HepG2 (cell line): ENCODE results near the gene SLC16A13. TPM values are rescaled to one million over a fixed set of nuclear protein-coding genes. Genes with fewer than 3 reads are reported as not detected.

ENCODE experiments used
- ATAC-seq: fragments of 200-7000 bp; cut with Tn5 transposase; 3 replicates; pipeline ENCODE4 v1.9.1; 2020; ENCODE audit warnings: mild to moderate bottlenecking, moderate library complexity
- BruUV-seq: library from RNA; stranded (reverse); fragments of 400-500 nt; replicated peaks from 2 replicates; lab custom pipeline; 2021; lab: Mats Ljungman, UMichigan
- CTCF ChIA-PET: fragments of 300-600 bp; formaldehyde crosslinking; extraction: SDS; loops from one replicate; lab custom pipeline; 2021; ENCODE audit warnings: low total read pairs, inconsistent platforms, low intra/inter-chr PET ratio; lab: Yijun Ruan, JAX
- POLR2A ChIA-PET: fragments of 350-600 bp; sonication (Branson Sonifier 250); formaldehyde crosslinking; loops from one replicate; lab custom pipeline; 2020; ENCODE audit warnings: antibody characterized with exemption, inconsistent platforms; lab: Yijun Ruan, JAX
- DNase-seq: peaks from one replicate; pipeline ENCODE4 v3.0.0-alpha.2; 2015; ENCODE audit warnings: low spot score
- FAIRE-seq: peaks from 3 replicates; lab custom pipeline; 2011; peaks lifted over from hg19 to GRCh38; lab: Jason Lieb, UNC
- H2AFZ ChIP-seq: one replicate; pipeline ENCODE4 v1.6.1; 2011; ENCODE audit warnings: low read length, inconsistent platforms
- H3K27ac ChIP-seq: fragments of 300-600 bp; 3 replicates; pipeline ENCODE4 v1.8.0; 2011; ENCODE audit warnings: mixed run types, mild to moderate bottlenecking, mixed read lengths, low read length, inconsistent platforms; ENCODE audit not compliant: insufficient read depth; ENCODE audit errors: extremely low read length
- H3K27me3 ChIP-seq, 2 experiments: fragments of 200-600 bp in 1 of 2; 2 replicates in 1 of 2; 3 replicates in 1 of 2; pipeline versions ENCODE4 v1.6.0 to v1.8.0; 2011; ENCODE audit warnings: low read length in 2 of 2, mild to moderate bottlenecking in 2 of 2, moderate library complexity in 2 of 2, inconsistent platforms in 1 of 2; ENCODE audit not compliant: insufficient read depth in 2 of 2, control insufficient read depth in 1 of 2
- H3K36me3 ChIP-seq, 2 experiments: fragments of 200-600 bp in 1 of 2; replicated peaks in 1 of 2; 2 replicates in 1 of 2; 3 replicates in 1 of 2; pipeline versions ENCODE4 v1.5.1 to v1.8.0; 2011; ENCODE audit warnings: low read length in 2 of 2, inconsistent platforms in 1 of 2; ENCODE audit not compliant: insufficient read depth in 2 of 2, control insufficient read depth in 1 of 2
- H3K4me1 ChIP-seq: 2 replicates; pipeline ENCODE4 v1.5.1; 2012; ENCODE audit warnings: low read length, inconsistent platforms; ENCODE audit not compliant: insufficient read depth
- H3K4me2 ChIP-seq: 2 replicates; pipeline ENCODE4 v1.6.0; 2011; ENCODE audit warnings: low read depth, low read length, inconsistent platforms
- H3K4me3 ChIP-seq, 3 experiments: fragments of 200-600 bp in 1 of 3; sonication (generic), shearing (Covaris generic) in 1 of 3; replicated peaks in 1 of 3; 2 replicates each; pipeline ENCODE4 v1.5.1; 2011 to 2016; ENCODE audit warnings: low read length in 3 of 3, inconsistent platforms in 2 of 3, low read depth in 2 of 3, mild to moderate bottlenecking in 2 of 3, control low read depth in 1 of 3, mixed read lengths in 1 of 3; ENCODE audit not compliant: insufficient read depth in 1 of 3
- H3K79me2 ChIP-seq: one replicate; pipeline ENCODE4 v1.6.1; 2011; ENCODE audit warnings: low read length, inconsistent platforms; ENCODE audit not compliant: insufficient read depth
- H3K9ac ChIP-seq: 2 replicates; pipeline ENCODE4 v1.6.0; 2011; ENCODE audit warnings: mild to moderate bottlenecking, low read depth, low read length, inconsistent platforms; ENCODE audit not compliant: insufficient read depth
- H3K9me3 ChIP-seq: 2 replicates; pipeline ENCODE4 v1.5.1; 2012; ENCODE audit warnings: mild to moderate bottlenecking, low read length
- H4K20me1 ChIP-seq: 2 replicates; pipeline ENCODE4 v1.6.0; 2011; ENCODE audit warnings: inconsistent platforms, mild to moderate bottlenecking, low read length, moderate library complexity; ENCODE audit not compliant: insufficient read depth
- BATF2 ChIP-seq: sonication (generic); formaldehyde crosslinking; IDR thresholded peaks from 2 replicates; pipeline ENCODE4 v1.8.0; 2022; ENCODE audit warnings: mild to moderate bottlenecking, missing genetic modification reagents, moderate library complexity
- CREM ChIP-seq, 2 experiments: sonication (generic) in 1 of 2; formaldehyde crosslinking in 1 of 2; IDR thresholded peaks; 2 replicates each; pipeline versions ENCODE4 v1.4.0 to v1.6.1; 2016 to 2020; ENCODE audit warnings: antibody characterized with exemption in 1 of 2, mild to moderate bottlenecking in 1 of 2, missing genetic modification reagents in 1 of 2
- FOXO1 ChIP-seq: sonication (generic); formaldehyde crosslinking; IDR thresholded peaks from 2 replicates; pipeline ENCODE4 v1.4.0; 2020; ENCODE audit warnings: missing genetic modification reagents
- GLI4 ChIP-seq: sonication (generic); formaldehyde crosslinking; IDR thresholded peaks from 2 replicates; pipeline ENCODE4 v1.5.1; 2020; ENCODE audit warnings: missing genetic modification reagents, mild to moderate bottlenecking, moderate library complexity, borderline replicate concordance
- KDM4B ChIP-seq: sonication (generic); formaldehyde crosslinking; IDR thresholded peaks from 2 replicates; pipeline ENCODE4 v1.4.0; 2020; ENCODE audit warnings: missing genetic modification reagents
- MAZ ChIP-seq, 2 experiments: sonication (generic) in 1 of 2; formaldehyde crosslinking in 1 of 2; IDR thresholded peaks; 2 replicates each; pipeline versions ENCODE4 v1.5.0 to v1.6.1; 2012 to 2020; ENCODE audit warnings: low read depth in 2 of 2, mild to moderate bottlenecking in 2 of 2, borderline replicate concordance in 1 of 2, improper control_type of control experiment in 1 of 2, low read length in 1 of 2, missing genetic modification reagents in 1 of 2, moderate library complexity in 1 of 2
- MBNL3 ChIP-seq: fragments of 250-450 bp; sonication (Bioruptor Pico); conservative IDR thresholded peaks from 2 replicates; pipeline ENCODE4 v1.8.0; 2022; ENCODE audit warnings: mild to moderate bottlenecking, inconsistent platforms
- MIER3 ChIP-seq: IDR thresholded peaks from 2 replicates; pipeline ENCODE4 v1.6.1; 2016; ENCODE audit warnings: missing compliant biosample characterization, borderline replicate concordance
- SALL2 ChIP-seq: sonication (generic); formaldehyde crosslinking; IDR thresholded peaks from 2 replicates; pipeline ENCODE4 v1.8.1; 2023; ENCODE audit warnings: mild to moderate bottlenecking, missing genetic modification reagents, inconsistent platforms
- SIX1 ChIP-seq: sonication (generic); formaldehyde crosslinking; IDR thresholded peaks from 2 replicates; pipeline ENCODE4 v1.4.0; 2020; ENCODE audit warnings: missing genetic modification reagents, borderline replicate concordance
- THAP9 ChIP-seq: sonication (generic); formaldehyde crosslinking; IDR thresholded peaks from 2 replicates; pipeline ENCODE4; 2020; ENCODE audit warnings: missing genetic modification reagents, mild to moderate bottlenecking, borderline replicate concordance
- ZBTB20 ChIP-seq: sonication (generic); formaldehyde crosslinking; IDR thresholded peaks from 2 replicates; pipeline ENCODE4 v1.8.1; 2023; ENCODE audit warnings: missing genetic modification reagents, low read depth, mild to moderate bottlenecking, borderline replicate concordance
- ZNF280B ChIP-seq: sonication (generic); formaldehyde crosslinking; IDR thresholded peaks from 2 replicates; pipeline ENCODE4 v1.5.0; 2020; ENCODE audit warnings: missing genetic modification reagents, mild to moderate bottlenecking, borderline replicate concordance
- ZNF335 ChIP-seq: sonication (generic); formaldehyde crosslinking; IDR thresholded peaks from 2 replicates; pipeline ENCODE4 v1.4.0; 2020; ENCODE audit warnings: missing genetic modification reagents
- ZNF615 ChIP-seq: sonication (generic); formaldehyde crosslinking; IDR thresholded peaks from 2 replicates; pipeline ENCODE4 v1.5.0; 2020; ENCODE audit warnings: mild to moderate bottlenecking, missing genetic modification reagents, borderline replicate concordance
- ZNF83 ChIP-seq: sonication (generic); formaldehyde crosslinking; IDR thresholded peaks from 2 replicates; pipeline ENCODE4 v1.4.0; 2020; ENCODE audit warnings: missing genetic modification reagents, mild to moderate bottlenecking, borderline replicate concordance
- WGBS: methylation state at CpG from one replicate; pipeline ENCODE4 v1.1.6; 2017; ENCODE audit warnings: low lambda C conversion rate; 5-methylcytosine and 5-hydroxymethylcytosine counted together
- in situ Hi-C: cut with HindIII; loops from 2 replicates; pipeline ENCODE4 v1.10.0; 2017; ENCODE audit warnings: low pct_unique_long_range_greater_than_20kb; ENCODE audit not compliant: extremely low pct_ligation_motif_present
- intact Hi-C: fragments of 100-400 bp; cut with micrococcal nuclease; formaldehyde crosslinking; loops from one replicate; pipeline ENCODE4 v1.10.0; 2022; ENCODE audit not compliant: unreplicated experiment
- polyA plus RNA-seq, 8 experiments: library from polyadenylated mRNA; depleted of rRNA in 3 of 8; stranded (reverse) in 7 of 8; unstranded in 1 of 8; fragments of >200 nt; fragmentation: Illumina TruSeq in 4 of 8; extraction: Trizol in 4 of 8; gene quantifications; 2 replicates each; pipeline versions ENCODE4 v1.2.1 to v1.2.3, GENCODE V29; 2011 to 2016; ENCODE audit warnings: low read depth in 4 of 8, missing spikeins in 1 of 8, mixed read lengths in 1 of 8; ENCODE audit not compliant: insufficient read depth in 1 of 8
- total RNA-seq, 5 experiments: library from RNA; depleted of rRNA; stranded (reverse); fragments of >200 nt; fragmentation: Illumina TruSeq; extraction: Trizol; gene quantifications; 2 replicates each; pipeline ENCODE4 v1.2.3, GENCODE V29; 2016; ENCODE audit warnings: low read depth in 1 of 5

Gene SLC16A13
- total and polyA plus RNA-seq, 2 of the 13 experiments (the other 11 are each of a cell fraction or from before 2014, with no cell fraction given): 2.2 to 3.0 TPM

GRCh38 chr17:7079581-7080455 lies 44.0 kb downstream of the SLC16A13 start, which contains the start of gene CLEC10A:
TSS of gene CLEC10A (minus strand) at chr17:7080251. CDS start at chr17:7078812, 1,439 bp downstream.
- in situ Hi-C loops: no loop called here
- Histone ChIP-seq H3K27ac (no peak within 1 kb of the TSS), H3K9ac (no peak within 1 kb of the TSS), H3K27me3 (peaks cover 0 to 2% of the 10 kb centered on the region in 2 experiments; a peak in 3 of 5 replicates), H3K36me3 (no peaks in the 10 kb centered on the region), H3K4me2 (no peak within 1 kb of the TSS), H4K20me1 (no peaks in the 10 kb centered on the region), H2AFZ (no peak within 1 kb of the TSS), H3K79me2 (no peaks in the 10 kb centered on the region), H3K4me1 (peaks cover 14% of the 10 kb centered on the region), H3K9me3 (no peaks in the 10 kb centered on the region), H3K4me3 (no peak within 1 kb of the TSS)
- TF ChIP-seq KDM4B: no peak
- no peak for TF ChIP-seq MIER3 (CRISPR knock-in tag)
- TF ChIP-seq ZNF335: no peak
- TF ChIP-seq SIX1: no peak
- TF ChIP-seq MAZ (IDR thresholded peaks at IDR 0.05; ENCODE audit: borderline replicate concordance, low read depth, low read length): no peak
- no peak for TF ChIP-seq MAZ (CRISPR knock-in tag; IDR thresholded peaks at IDR 0.05; ENCODE audit: low read depth)
- no peak for TF ChIP-seq SALL2 (CRISPR knock-in tag)
- no peak for TF ChIP-seq ZNF83
- TF ChIP-seq BATF2 (CRISPR knock-in tag): no peak
- TF ChIP-seq ZBTB20 (CRISPR knock-in tag): no peak
- no peak for TF ChIP-seq FOXO1 (CRISPR knock-in tag)
- TF ChIP-seq MBNL3: no peak
- no peak for TF ChIP-seq ZNF615 (CRISPR knock-in tag)
- no peak for TF ChIP-seq ZNF280B (CRISPR knock-in tag)
- no peak for TF ChIP-seq CREM (IDR thresholded peaks at IDR 0.05)
- TF ChIP-seq CREM (CRISPR knock-in tag; IDR thresholded peaks at IDR 0.05): no peak
- no peak for TF ChIP-seq GLI4 (CRISPR knock-in tag)
- no peak for TF ChIP-seq THAP9 (CRISPR knock-in tag)
- WGBS: 47% methylated on average over 15 of the region's 15 CpGs
- ATAC-seq (no peak), DNase-seq (no peak), FAIRE-seq (no peak)
- no TSS peak for BruUV-seq
- ChIA-PET CTCF (no interaction called here), POLR2A (interaction anchor here (1.4 to 1.7 kb wide), 2 partner anchors 30 to 35 kb away, joined by 3 to 5 read pairs; partner anchors contain the start of gene ASGR2)
- intact Hi-C loops: no loop called here
